PC-9 (cell line): ENCODE measurements around the gene CPS1. TPM values are rescaled to one million over a fixed set of nuclear protein-coding genes. Genes with fewer than 3 reads are reported as not detected.

ENCODE experiments used
- BruUV-seq: library from RNA; stranded (reverse); fragments of 400-500 nt; replicated peaks from 2 replicates; lab custom pipeline; 2021; lab: Mats Ljungman, UMichigan
- CTCF ChIA-PET: fragments of 300-600 bp; sonication (Branson Sonifier 250); formaldehyde crosslinking; loops from one replicate; lab custom pipeline; 2022; ENCODE audit warnings: antibody characterized with exemption; lab: Charles Lee
- POLR2A ChIA-PET: fragments of 300-600 bp; sonication (Branson Sonifier 250); formaldehyde crosslinking; loops from one replicate; lab custom pipeline; 2022; ENCODE audit warnings: antibody characterized with exemption; ENCODE audit not compliant: unreplicated experiment; lab: Charles Lee
- DNase-seq, 2 experiments: peaks; one replicate each; pipeline versions ENCODE4 v3.0.0 to v3.0.0-alpha.2; 2015 to 2022; ENCODE audit warnings: mixed read lengths in 1 of 2
- H2AFZ ChIP-seq: fragments of 200-600 bp; sonication (generic); 2 replicates; pipeline ENCODE4 v1.8.1; 2017; ENCODE audit warnings: antibody characterized with exemption
- H3F3A ChIP-seq: fragments of 200-600 bp; sonication (generic); 2 replicates; pipeline ENCODE4 v1.8.1; 2017; ENCODE audit warnings: antibody characterized with exemption, mild to moderate bottlenecking, low read depth; ENCODE audit not compliant: insufficient read depth
- H3K27ac ChIP-seq: fragments of 200-600 bp; sonication (generic); 2 replicates; pipeline ENCODE4 v1.6.1; 2016; ENCODE audit warnings: mixed run types
- H3K27me3 ChIP-seq: fragments of 200-600 bp; sonication (generic); 2 replicates; pipeline ENCODE4 v1.6.1; 2016; ENCODE audit warnings: low read depth, mixed run types; ENCODE audit not compliant: insufficient read depth
- H3K36me3 ChIP-seq: fragments of 200-600 bp; sonication (generic); 2 replicates; pipeline ENCODE4 v1.6.1; 2016; ENCODE audit warnings: low read depth, mixed run types
- H3K4me1 ChIP-seq: fragments of 200-600 bp; sonication (generic); replicated peaks from 2 replicates; pipeline ENCODE4 v1.6.1; 2016; ENCODE audit warnings: mixed run types; ENCODE audit not compliant: insufficient read depth
- H3K4me2 ChIP-seq: fragments of 200-600 bp; sonication (generic); 2 replicates; pipeline ENCODE4 v1.6.1; 2017; ENCODE audit warnings: mixed run types
- H3K4me3 ChIP-seq: fragments of 200-600 bp; sonication (generic); 2 replicates; pipeline ENCODE4 v1.6.1; 2016; ENCODE audit warnings: mixed run types
- H3K79me2 ChIP-seq: fragments of 200-600 bp; sonication (generic); 2 replicates; pipeline ENCODE4 v1.6.1; 2017; ENCODE audit warnings: low read depth, mixed run types
- H3K9me2 ChIP-seq: fragments of 200-600 bp; sonication (generic); 2 replicates; pipeline ENCODE4 v1.8.1; 2017; ENCODE audit warnings: mild to moderate bottlenecking; ENCODE audit not compliant: insufficient read depth
- H3K9me3 ChIP-seq: fragments of 200-600 bp; sonication (generic); 2 replicates; pipeline ENCODE4 v1.8.1; 2016; ENCODE audit warnings: low read depth; ENCODE audit not compliant: insufficient read depth
- H4K20me1 ChIP-seq: fragments of 200-600 bp; sonication (generic); 2 replicates; pipeline ENCODE4 v1.8.1; 2017; ENCODE audit not compliant: insufficient read depth
- CTCF ChIP-seq: fragments of 200-600 bp; sonication (generic); conservative IDR thresholded peaks from 2 replicates; pipeline ENCODE4 v1.6.1; 2017; ENCODE audit warnings: mixed run types, antibody characterized with exemption, mild to moderate bottlenecking, moderate library complexity
- EZH2 ChIP-seq: fragments of 200-600 bp; sonication (generic); IDR thresholded peaks from 2 replicates; pipeline ENCODE4 v1.8.0; 2017; ENCODE audit warnings: antibody characterized with exemption, low read depth
- intact Hi-C: fragments of 100-400 bp; cut with micrococcal nuclease; formaldehyde crosslinking; loops from one replicate; pipeline ENCODE4 v1.10.0; 2022; ENCODE audit not compliant: unreplicated experiment
- total RNA-seq: library from RNA; stranded (reverse); gene quantifications from 2 replicates; pipeline ENCODE4 v1.2.3, GENCODE V29; 2021

CPS1 gene
- total RNA-seq, 1 experiment from 2014 or later: 27.5 TPM

- no peaks in the 10 kb centered on the region for H3K4me1 ChIP-seq
- BruUV-seq: no TSS peak
- no peaks in the 10 kb centered on the region for H3K27me3 ChIP-seq
- no peaks in the 10 kb centered on the region for H3K36me3 ChIP-seq
- TF ChIP-seq CTCF: no peak
- no peak for TF ChIP-seq EZH2
- ChIA-PET CTCF (no interaction called here), POLR2A (no interaction called here)
- no peak overlapping the region for H3K27ac ChIP-seq
- DNase-seq: no peak
- no peak overlapping the region for H2AFZ ChIP-seq
- intact Hi-C loops: no loop called here
- H3K9me2 ChIP-seq: no peaks in the 10 kb centered on the region
- H3F3A ChIP-seq: no peaks in the 10 kb centered on the region
- no peaks in the 10 kb centered on the region for H3K79me2 ChIP-seq
- no peak overlapping the region for H3K4me3 ChIP-seq
- H3K4me2 ChIP-seq: no peak overlapping the region
- no peaks in the 10 kb centered on the region for H3K9me3 ChIP-seq
- H4K20me1 ChIP-seq: no peaks in the 10 kb centered on the region
Measured at GRCh38 chr2:210727549-210727948, 171.2 kb downstream of the CPS1 start.

Other genes starting within 250 kb of the CPS1 start
- not detected in 2 replicates for gene MYL1, start 241.4 kb upstream of the CPS1 start, total RNA-seq
- 33.4 and 33.7 TPM in 2 replicates for gene LANCL1, start 79.8 kb upstream of the CPS1 start, total RNA-seq